C1 segment of cervical spinal cord (tissue), 14 donors: ENCODE measurements around the gene STAT5B.
"Not testable (repeated sequence)": the region's sequence is repeated elsewhere in the genome, so short reads cannot be mapped to it uniquely, and the experiment has no call there.

Experiments used
- DNase-seq, 14 donors: peaks; one replicate each; lab custom pipeline; 2025; lab: John Stamatoyannopoulos, UW

Gene STAT5B

GRCh38 chr17:42197564-42198156 is 78.5 kb downstream of the STAT5B start:
- no peak for DNase-seq

GRCh38 chr17:42193969-42194899 is 82.0 kb downstream of the STAT5B start, which contains the start of gene GHDC:
Gene GHDC, minus strand, starts transcription at chr17:42194494. Its CDS starts 913 bp downstream, at chr17:42193581.
- DNase-seq: peak in 13 of 14 donors; percentile 55 to 86 (median 81)

- DNase-seq: peak in 1 of 14 donors; percentile 8
Measured at GRCh38 chr17:42193216-42193968, 82.8 kb downstream of the STAT5B start.

- DNase-seq: no peak
Measured at GRCh38 chr17:42192189-42193126, 83.7 kb downstream of the STAT5B start.

GRCh38 chr17:42191275-42191608 is 84.9 kb downstream of the STAT5B start:
- DNase-seq: no peak

GRCh38 chr17:42190491-42191274 is 85.5 kb downstream of the STAT5B start:
- no peak for DNase-seq

- no peak for DNase-seq
Measured at GRCh38 chr17:42189651-42189965, 86.6 kb downstream of the STAT5B start.

- DNase-seq: peak in 2 of 14 donors; percentile 9 to 24
Measured at GRCh38 chr17:42188749-42189650, 87.2 kb downstream of the STAT5B start.

- no peak for DNase-seq
Measured at GRCh38 chr17:42187833-42188232, 88.4 kb downstream of the STAT5B start.

- DNase-seq: not testable (repeated sequence)
Measured at GRCh38 chr17:42186191-42186590, 90.0 kb downstream of the STAT5B start.

GRCh38 chr17:42185621-42185930 is 90.6 kb downstream of the STAT5B start:
- no peak for DNase-seq

- DNase-seq: no peak
Measured at GRCh38 chr17:42184713-42185620, 91.2 kb downstream of the STAT5B start, which contains the start of gene HCRT. Gene HCRT, minus strand, starts transcription at chr17:42185452. Its CDS starts 87 bp downstream, at chr17:42185365.

GRCh38 chr17:42183741-42184711 is 92.2 kb downstream of the STAT5B start:
- peak in 13 of 14 donors; percentile 17 to 88 (median 70) for DNase-seq

- no peak for DNase-seq
Measured at GRCh38 chr17:42182927-42183734, 93.1 kb downstream of the STAT5B start.

- no peak for DNase-seq
Measured at GRCh38 chr17:42181851-42182207, 94.4 kb downstream of the STAT5B start.
